Prostate gland (tissue), 2 donors: ENCODE results near the gene PPP2R2D. TPM values are rescaled to one million over a fixed set of nuclear protein-coding genes. Genes with fewer than 3 reads are reported as not detected.

Experiments
- DNase-seq: peaks from one replicate; pipeline ENCODE4 v3.0.0-alpha.2; 2019; ENCODE audit warnings: low spot score
- H3K27ac ChIP-seq, 2 donors: fragments of 200-600 bp; sonication (generic); 2 replicates each; pipeline ENCODE4 v1.5.1; 2017 to 2019
- H3K27me3 ChIP-seq: fragments of 200-600 bp; sonication (generic); replicated peaks from 2 replicates; pipeline ENCODE4 v1.5.1; 2019; ENCODE audit not compliant: insufficient read depth
- H3K36me3 ChIP-seq, 2 donors: fragments of 200-600 bp; sonication (generic); 1 replicate in 1 of 2; 2 replicates in 1 of 2; pipeline versions ENCODE4 v1.5.1 to v1.8.1; 2017 to 2019
- H3K4me1 ChIP-seq: fragments of 200-600 bp; sonication (generic); replicated peaks from 2 replicates; pipeline ENCODE4 v1.5.1; 2019
- H3K4me3 ChIP-seq, 2 donors: fragments of 200-600 bp; sonication (generic); 2 replicates each; pipeline ENCODE4 v1.5.1; 2017 to 2019
- H3K9me3 ChIP-seq: fragments of 200-600 bp; sonication (generic); 2 replicates; pipeline ENCODE4 v1.5.1; 2017
- CTCF ChIP-seq, 4 experiments: fragments of 200-600 bp in 2 of 4; fragments of 450-650 bp in 2 of 4; sonication (generic) in 2 of 4; IDR thresholded peaks; 1 replicate in 3 of 4; 2 replicates in 1 of 4; pipeline ENCODE4 v1.5.1; 2016 to 2019; ENCODE audit warnings: antibody characterized with exemption in 4 of 4, mild to moderate bottlenecking in 2 of 4, moderate library complexity in 2 of 4
- POLR2A ChIP-seq: fragments of 450-650 bp; IDR thresholded peaks from one replicate; pipeline ENCODE4 v1.6.1; 2016; ENCODE audit warnings: antibody characterized with exemption, mild to moderate bottlenecking
- POLR2AphosphoS5 ChIP-seq: sonication (generic); formaldehyde crosslinking; IDR thresholded peaks from one replicate; pipeline ENCODE4 v1.6.1; 2017; ENCODE audit warnings: antibody characterized with exemption
- whole genome bisulfite sequencing: methylation state at CpG from one replicate; pipeline ENCODE4 v1.1.5; 2018; 5-methylcytosine and 5-hydroxymethylcytosine counted together
- intact Hi-C: fragments of 100-400 bp; cut with DNase I; formaldehyde crosslinking; loops from one replicate; pipeline ENCODE4 v1.14.2; 2022
- total RNA-seq, 2 donors: library from RNA; depleted of rRNA; stranded (reverse); fragments of >200 nt; gene quantifications; one replicate each; pipeline ENCODE4 v1.1.0, GENCODE V29; 2016

PPP2R2D gene
- total RNA-seq, 2 donors from 2014 or later, result 37.0 to 55.2 TPM

GRCh38 chr10:131933696-131934086, 32.9 kb downstream of the PPP2R2D start:
- H3K27ac ChIP-seq, result no peak overlapping the region
- WGBS, result 72% methylated on average over 2 of the region's 2 CpGs
- TF ChIP-seq POLR2AphosphoS5 (no peak), POLR2A (no peak), CTCF (IDR thresholded peaks at IDR 0.05) (no peak)
- intact Hi-C loops, result no loop called here
- H3K9me3 ChIP-seq, result no peaks in the 10 kb centered on the region
- no peak overlapping the region for H3K4me3 ChIP-seq
- H3K36me3 ChIP-seq, result no peaks in the 10 kb centered on the region
- DNase-seq, result no peak
- no peaks in the 10 kb centered on the region for H3K4me1 ChIP-seq
- H3K27me3 ChIP-seq, result no peaks in the 10 kb centered on the region

- Histone ChIP-seq H3K9me3 (no peaks in the 10 kb centered on the region), H3K27me3 (no peaks in the 10 kb centered on the region), H3K36me3 (no peaks in the 10 kb centered on the region), H3K4me3 (no peak overlapping the region), H3K27ac (no peak overlapping the region), H3K4me1 (no peaks in the 10 kb centered on the region)
- WGBS, result 78% methylated on average over 8 of the region's 8 CpGs
- no peak for DNase-seq
- intact Hi-C loops, result no loop called here
- TF ChIP-seq POLR2AphosphoS5 (no peak), POLR2A (no peak), CTCF (IDR thresholded peaks at IDR 0.05) (no peak)
Measured at GRCh38 chr10:131934769-131935168, 34.0 kb downstream of the PPP2R2D start.

GRCh38 chr10:131935260-131935659, 34.5 kb downstream of the PPP2R2D start:
- WGBS, result 43% methylated on average over 1 of the region's 1 CpG
- H3K9me3 ChIP-seq, result no peaks in the 10 kb centered on the region
- H3K27me3 ChIP-seq, result no peaks in the 10 kb centered on the region
- no peak overlapping the region for H3K4me3 ChIP-seq
- intact Hi-C loops, result no loop called here
- H3K4me1 ChIP-seq, result no peaks in the 10 kb centered on the region
- no peak overlapping the region for H3K27ac ChIP-seq
- TF ChIP-seq CTCF (IDR thresholded peaks at IDR 0.05) (no peak), POLR2AphosphoS5 (no peak), POLR2A (no peak)
- DNase-seq, result no peak
- no peaks in the 10 kb centered on the region for H3K36me3 ChIP-seq

GRCh38 chr10:131936294-131936693, 35.5 kb downstream of the PPP2R2D start:
- Histone ChIP-seq H3K4me3 (no peak overlapping the region), H3K9me3 (no peaks in the 10 kb centered on the region), H3K27ac (no peak overlapping the region), H3K27me3 (no peaks in the 10 kb centered on the region), H3K4me1 (no peaks in the 10 kb centered on the region), H3K36me3 (no peaks in the 10 kb centered on the region)
- TF ChIP-seq POLR2A (no peak), CTCF (IDR thresholded peaks at IDR 0.05) (no peak), POLR2AphosphoS5 (no peak)
- DNase-seq, result no peak
- 78% methylated on average over 9 of the region's 9 CpGs for WGBS
- intact Hi-C loops, result no loop called here

- intact Hi-C loops, result no loop called here
- no peaks in the 10 kb centered on the region for H3K9me3 ChIP-seq
- WGBS, result 83% methylated on average over 18 of the region's 18 CpGs
Measured at GRCh38 chr10:131936736-131937135, 35.9 kb downstream of the PPP2R2D start.

More at GRCh38 chr10:131936736-131937135, 35.9 kb downstream of the PPP2R2D start:
- no peaks in the 10 kb centered on the region for H3K36me3 ChIP-seq
- no peaks in the 10 kb centered on the region for H3K27me3 ChIP-seq
- H3K4me1 ChIP-seq, result no peaks in the 10 kb centered on the region
- TF ChIP-seq POLR2AphosphoS5 (no peak), POLR2A (no peak), CTCF (IDR thresholded peaks at IDR 0.05) (no peak)
- no peak for DNase-seq
- no peak overlapping the region for H3K4me3 ChIP-seq
- H3K27ac ChIP-seq, result no peak overlapping the region
